Measurements from ENCODE around the gene LCN12.

- TF ChIP-seq EZH2phosphoT487 (IDR thresholded peaks at IDR 0.05; ENCODE audit: borderline replicate concordance, low read length) = no peak
- no peak for TF ChIP-seq CTCF (IDR thresholded peaks at IDR 0.05; ENCODE audit: low read depth, low read length, poor library complexity, severe bottlenecking)
These were observed 3.9 kb downstream of the LCN12 start for GRCh38 chr9:136955943-136956335.

Measured in DOHH2 (cell line).